Cardiac muscle cell (in vitro differentiated cells and primary cell): ENCODE results near the gene PHTF2. TPM values are rescaled to one million over a fixed set of nuclear protein-coding genes. Genes with fewer than 3 reads are reported as not detected.
A peak's percentile ranks its signal among the peaks of the same experiment; 100 is the strongest.

Source experiments
- DNase-seq, 2 donors: peaks; one replicate each; pipeline versions ENCODE4 v3.0.0 to v3.0.0-alpha.2; 2010 to 2017; ENCODE audit warnings: low read depth in 1 of 2, low spot score in 1 of 2
- H3K27ac ChIP-seq: fragments of 200-600 bp; sonication (generic); 2 replicates; pipeline ENCODE4 v1.5.1; 2016
- H3K27me3 ChIP-seq: fragments of 200-600 bp; sonication (generic); 2 replicates; pipeline ENCODE4 v1.6.0; 2016; ENCODE audit warnings: control low read depth
- H3K36me3 ChIP-seq: fragments of 200-600 bp; sonication (generic); 2 replicates; pipeline ENCODE4 v1.5.1; 2016; ENCODE audit warnings: control low read depth
- H3K4me1 ChIP-seq: fragments of 200-600 bp; sonication (generic); 2 replicates; pipeline ENCODE4 v1.8.1; 2017; ENCODE audit warnings: low read depth, mild to moderate bottlenecking, mixed run types
- H3K4me3 ChIP-seq: fragments of 200-600 bp; sonication (generic); 2 replicates; pipeline ENCODE4 v1.5.1; 2016; ENCODE audit warnings: mild to moderate bottlenecking
- H3K9me3 ChIP-seq: fragments of 200-600 bp; sonication (generic); 2 replicates; pipeline ENCODE4 v1.5.1; 2017; ENCODE audit warnings: low read depth, mild to moderate bottlenecking, control low read depth
- polyA plus RNA-seq: library from polyadenylated mRNA; unstranded; fragments of >200 nt; fragmentation: Nextera tagmentation; extraction: Ambion mirVana; gene quantifications from 2 replicates; pipeline ENCODE4 v1.2.1, GENCODE V29; 2016
- total RNA-seq: library from RNA; depleted of rRNA; stranded (reverse); fragments of >200 nt; gene quantifications from 2 replicates; pipeline ENCODE4 v1.2.3, GENCODE V29; 2016
- TF ChIP-seq, protein P1 (sequence below): IDR thresholded peaks from 2 replicates; pipeline ENCODE4 v1.5.1; 2012; ENCODE audit warnings: low read depth, mild to moderate bottlenecking, low read length

The PHTF2 gene
- total and polyA plus RNA-seq, 2 experiments from 2014 or later = 28.4 to 36.6 TPM

DNA sequence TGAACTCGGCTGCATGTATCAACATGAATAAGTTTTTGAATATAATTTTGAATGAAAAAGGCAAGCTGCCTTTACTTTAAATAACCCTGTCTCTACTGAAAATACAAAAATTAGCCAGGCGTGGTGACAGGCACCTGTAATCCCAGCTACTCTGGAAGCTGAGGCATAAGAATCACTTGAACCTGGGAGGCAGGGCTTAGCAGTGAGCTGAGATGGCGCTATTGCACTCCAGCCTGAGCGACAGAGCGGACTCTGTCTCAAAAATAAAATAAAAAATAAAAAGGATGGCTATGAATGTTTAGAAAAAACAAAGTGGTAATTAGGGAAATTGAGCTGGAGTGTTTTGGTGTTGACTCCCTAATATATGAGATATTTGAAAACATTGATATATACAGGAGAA lies 133.3 kb downstream of the PHTF2 start:
- H3K36me3 ChIP-seq = no peaks in the 10 kb centered on the region
- no peaks in the 10 kb centered on the region for H3K9me3 ChIP-seq
- H3K27me3 ChIP-seq = no peaks in the 10 kb centered on the region
- H3K4me1 ChIP-seq = no peaks in the 10 kb centered on the region
- DNase-seq = no peak
- H3K4me3 ChIP-seq = no peak overlapping the region
- H3K27ac ChIP-seq = no peak overlapping the region
- TF ChIP-seq, protein P1, sequence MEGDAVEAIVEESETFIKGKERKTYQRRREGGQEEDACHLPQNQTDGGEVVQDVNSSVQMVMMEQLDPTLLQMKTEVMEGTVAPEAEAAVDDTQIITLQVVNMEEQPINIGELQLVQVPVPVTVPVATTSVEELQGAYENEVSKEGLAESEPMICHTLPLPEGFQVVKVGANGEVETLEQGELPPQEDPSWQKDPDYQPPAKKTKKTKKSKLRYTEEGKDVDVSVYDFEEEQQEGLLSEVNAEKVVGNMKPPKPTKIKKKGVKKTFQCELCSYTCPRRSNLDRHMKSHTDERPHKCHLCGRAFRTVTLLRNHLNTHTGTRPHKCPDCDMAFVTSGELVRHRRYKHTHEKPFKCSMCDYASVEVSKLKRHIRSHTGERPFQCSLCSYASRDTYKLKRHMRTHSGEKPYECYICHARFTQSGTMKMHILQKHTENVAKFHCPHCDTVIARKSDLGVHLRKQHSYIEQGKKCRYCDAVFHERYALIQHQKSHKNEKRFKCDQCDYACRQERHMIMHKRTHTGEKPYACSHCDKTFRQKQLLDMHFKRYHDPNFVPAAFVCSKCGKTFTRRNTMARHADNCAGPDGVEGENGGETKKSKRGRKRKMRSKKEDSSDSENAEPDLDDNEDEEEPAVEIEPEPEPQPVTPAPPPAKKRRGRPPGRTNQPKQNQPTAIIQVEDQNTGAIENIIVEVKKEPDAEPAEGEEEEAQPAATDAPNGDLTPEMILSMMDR = no peak

GRCh38 chr7:77933394-77933793 lies 134.8 kb downstream of the PHTF2 start:
- no peaks in the 10 kb centered on the region for H3K36me3 ChIP-seq
- no peak overlapping the region for H3K4me3 ChIP-seq
- no peaks in the 10 kb centered on the region for H3K4me1 ChIP-seq
- TF ChIP-seq, protein P1 = no peak
- H3K9me3 ChIP-seq = no peaks in the 10 kb centered on the region
- H3K27me3 ChIP-seq = no peaks in the 10 kb centered on the region
- DNase-seq = peak in 1 of 2 donors; percentile 40
- no peak overlapping the region for H3K27ac ChIP-seq

- H3K36me3 ChIP-seq = no peaks in the 10 kb centered on the region
- TF ChIP-seq, protein P1 = peak; percentile 37
- peak in 1 of 2 donors; percentile 15 for DNase-seq
These were observed 137.2 kb downstream of the PHTF2 start for GRCh38 chr7:77935652-77936348.

GRCh38 chr7:77940647-77941046 lies 142.1 kb downstream of the PHTF2 start:
- Histone ChIP-seq H3K27ac (no peak overlapping the region), H3K36me3 (no peaks in the 10 kb centered on the region), H3K4me3 (no peak overlapping the region), H3K27me3 (no peaks in the 10 kb centered on the region), H3K4me1 (no peaks in the 10 kb centered on the region), H3K9me3 (no peaks in the 10 kb centered on the region)
- DNase-seq = peak; percentile 48 to 61
- TF ChIP-seq, protein P1 = peak; percentile 75

More at GRCh38 chr7:77935652-77936348, 137.2 kb downstream of the PHTF2 start:
- Histone ChIP-seq H3K27me3 (no peaks in the 10 kb centered on the region), H3K4me3 (no peak overlapping the region), H3K4me1 (no peaks in the 10 kb centered on the region), H3K9me3 (no peaks in the 10 kb centered on the region), H3K27ac (no peak overlapping the region)

- Histone ChIP-seq H3K36me3 (no peaks in the 10 kb centered on the region), H3K4me1 (no peaks in the 10 kb centered on the region), H3K27ac (no peak overlapping the region), H3K4me3 (no peak overlapping the region), H3K27me3 (no peaks in the 10 kb centered on the region), H3K9me3 (no peaks in the 10 kb centered on the region)
- no peak for DNase-seq
- TF ChIP-seq, protein P1 = no peak
These were observed 143.9 kb downstream of the PHTF2 start for GRCh38 chr7:77942431-77942830.
